HG03571 (cell line): ENCODE data around the gene HCN1.

Experiments
- ATAC-seq: cut with Tn5 transposase; IDR thresholded peaks from one replicate; pipeline ENCODE4 v1.9.1; 2021; ENCODE audit not compliant: unreplicated experiment

Gene HCN1

DNA sequence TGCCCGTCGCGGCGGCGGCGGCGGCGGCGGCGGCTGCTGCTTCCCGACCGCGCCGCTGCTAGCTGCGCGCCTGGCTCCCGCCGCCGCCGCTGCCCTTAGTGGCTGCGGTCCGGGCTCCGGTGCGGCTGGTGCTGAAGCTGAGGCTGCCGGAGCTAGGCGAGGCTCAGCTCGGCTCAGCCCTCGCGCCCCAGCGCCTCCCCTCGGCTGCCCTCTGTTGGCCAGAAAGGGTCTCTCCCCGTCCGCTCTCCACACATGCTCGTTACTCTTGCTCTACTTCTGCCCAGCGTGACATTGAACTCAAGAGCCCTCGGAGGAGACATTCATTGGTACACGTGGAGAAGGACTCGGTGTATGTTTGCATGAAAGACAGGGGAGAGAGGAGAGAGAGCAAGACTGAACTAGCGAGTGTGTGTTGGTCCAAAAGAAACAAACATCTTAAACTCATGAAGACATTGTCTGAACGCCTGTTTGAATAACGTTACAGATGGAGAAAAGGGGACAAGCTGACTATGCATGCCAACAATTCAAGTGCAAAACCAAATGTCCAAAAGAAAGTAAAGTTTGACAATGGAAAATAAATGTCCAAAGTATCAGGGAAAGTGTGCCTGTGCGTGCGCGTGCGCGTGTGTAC is at the start of gene HCN1:
HCN1 (minus strand) TSS at position 175 of the 631 bp plus-strand sequence.
- ATAC-seq, result no peak

DNA sequence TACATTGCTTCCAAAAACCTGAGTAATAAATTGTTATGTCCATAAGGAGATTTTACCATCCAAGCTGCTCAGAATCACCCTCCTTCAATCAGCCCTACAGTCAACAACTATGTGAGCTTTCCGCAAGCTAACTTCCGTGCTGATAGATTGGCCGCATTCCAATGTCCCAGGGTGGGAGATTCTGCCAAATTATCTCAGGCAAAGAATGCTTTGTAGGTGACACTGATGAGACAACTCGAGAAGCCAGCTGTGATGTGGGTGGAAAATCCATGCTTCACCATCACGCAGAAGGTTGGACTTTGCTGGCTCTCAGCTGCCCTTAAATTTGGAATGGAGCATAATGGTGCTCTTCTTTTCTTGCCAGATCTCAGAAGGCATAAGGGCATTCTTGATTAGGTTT is 44.9 kb upstream of the HCN1 start:
- no peak for ATAC-seq

DNA sequence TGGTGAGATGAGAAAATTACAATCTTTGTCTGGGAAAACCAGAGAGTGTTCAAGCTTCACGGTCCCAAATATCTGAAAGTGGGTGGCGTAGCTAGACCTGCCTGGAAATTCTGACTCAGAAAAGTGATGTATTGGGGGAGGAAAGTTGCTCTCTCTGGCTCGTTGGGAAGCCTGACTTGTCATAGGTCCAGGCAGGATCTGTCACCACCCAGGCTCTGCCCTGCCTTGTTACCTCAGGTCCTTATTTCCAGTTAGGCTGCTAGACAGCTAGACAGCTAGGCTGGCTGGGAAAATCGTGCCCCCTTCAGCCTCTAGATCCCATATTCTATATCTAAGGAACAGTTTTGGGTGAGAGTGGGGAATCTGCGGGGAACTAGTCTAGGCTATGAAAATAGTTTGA is 41.0 kb upstream of the HCN1 start:
- ATAC-seq, result no peak

DNA sequence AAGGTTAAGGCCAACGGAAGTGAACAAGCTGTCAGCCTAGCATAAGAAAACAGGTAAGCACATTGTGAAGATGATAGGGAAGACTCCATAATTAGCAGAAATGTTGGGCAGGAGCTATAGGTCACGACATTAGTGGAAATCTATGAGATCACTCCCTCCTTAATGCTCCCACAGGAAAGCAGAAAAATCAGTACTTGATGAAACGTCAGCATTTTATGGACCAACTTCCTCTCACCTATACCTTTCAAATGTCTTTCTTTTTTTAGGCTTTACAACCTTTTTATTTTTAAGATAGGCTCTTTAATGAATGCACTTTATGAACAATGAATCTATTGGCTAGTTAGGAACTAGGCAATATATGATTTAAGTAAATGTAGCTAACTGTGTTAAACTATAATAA is 29.4 kb upstream of the HCN1 start:
- no peak for ATAC-seq

DNA sequence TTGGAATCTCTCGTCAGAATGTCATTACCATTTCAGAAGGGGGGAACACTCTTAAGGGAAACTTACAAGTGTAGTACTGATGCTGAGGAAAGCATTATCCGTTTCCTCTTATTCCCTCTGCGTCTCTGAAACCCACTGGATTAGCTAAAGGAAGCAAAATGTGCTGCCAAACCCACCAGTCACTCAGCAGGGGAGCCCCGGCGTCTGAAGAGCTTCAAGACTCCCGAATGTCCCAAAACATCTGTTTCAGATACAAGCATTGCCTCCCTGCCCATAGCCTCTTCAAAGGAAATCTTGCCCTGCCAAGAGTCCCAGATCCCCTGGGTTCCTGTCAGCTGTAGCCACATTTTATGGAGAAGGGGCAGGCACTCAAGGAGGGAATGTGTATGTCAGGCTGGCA is 1.0 kb upstream of the HCN1 start:
- ATAC-seq, result no peak

DNA sequence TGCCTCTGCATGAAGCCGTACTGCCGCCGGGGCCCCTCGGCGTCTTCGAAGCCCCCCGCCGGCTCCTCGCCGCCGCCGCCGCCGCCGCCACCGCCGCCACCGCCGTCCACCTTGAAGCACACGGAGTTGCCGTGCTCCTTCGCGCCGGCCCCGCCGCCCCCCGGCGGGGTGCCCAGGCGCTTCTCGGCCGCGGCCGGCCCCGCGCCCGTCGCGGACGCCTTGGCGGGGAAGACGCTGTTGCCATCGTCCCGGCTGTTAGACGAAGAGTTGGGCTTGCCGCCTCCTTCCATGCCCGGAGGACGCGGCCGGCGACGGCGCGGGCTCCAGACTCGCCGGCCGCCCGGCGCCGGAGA is 400 bp downstream of the HCN1 start:
- no peak for ATAC-seq

DNA sequence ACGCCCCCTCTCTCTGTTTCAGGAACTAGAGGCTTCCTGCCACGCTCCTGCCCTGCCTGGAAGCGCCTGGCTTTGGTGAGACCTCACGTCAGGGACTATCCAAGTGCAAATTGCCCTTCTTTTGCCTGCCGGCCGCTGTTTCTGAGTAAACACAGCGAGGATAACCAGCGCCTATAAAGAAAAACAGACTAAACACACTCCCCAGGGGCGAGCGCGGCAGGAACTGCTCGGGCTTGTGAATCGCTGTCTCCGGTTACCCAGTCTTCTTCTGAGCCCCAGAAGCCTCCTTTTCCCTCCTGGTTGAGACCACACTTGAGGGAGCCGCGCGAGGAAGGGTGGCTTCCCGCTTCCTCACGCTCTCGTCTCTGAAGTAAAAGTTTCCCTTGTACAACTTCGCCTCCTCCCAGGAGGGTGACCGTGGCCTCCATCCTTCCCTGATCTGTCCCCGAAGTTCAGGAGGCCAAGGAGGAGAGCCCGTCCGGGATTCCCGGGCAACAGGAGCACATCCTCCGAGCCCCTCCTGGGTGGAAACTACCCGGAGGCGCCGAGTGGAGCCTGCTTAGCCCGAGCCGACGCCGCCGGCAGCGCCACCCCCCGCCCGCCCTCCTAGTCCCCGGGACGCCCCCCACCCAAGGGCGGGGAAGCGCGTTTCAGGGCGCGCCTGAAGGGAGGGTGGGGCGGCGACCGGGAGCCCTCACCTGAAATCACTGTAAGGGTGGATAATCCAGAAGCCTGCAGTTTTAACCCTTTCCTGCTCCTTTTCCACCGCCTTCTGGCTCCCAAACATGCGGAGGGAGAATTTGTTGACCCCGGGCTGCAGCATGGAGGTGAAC is 993 bp downstream of the HCN1 start:
- no peak for ATAC-seq

DNA sequence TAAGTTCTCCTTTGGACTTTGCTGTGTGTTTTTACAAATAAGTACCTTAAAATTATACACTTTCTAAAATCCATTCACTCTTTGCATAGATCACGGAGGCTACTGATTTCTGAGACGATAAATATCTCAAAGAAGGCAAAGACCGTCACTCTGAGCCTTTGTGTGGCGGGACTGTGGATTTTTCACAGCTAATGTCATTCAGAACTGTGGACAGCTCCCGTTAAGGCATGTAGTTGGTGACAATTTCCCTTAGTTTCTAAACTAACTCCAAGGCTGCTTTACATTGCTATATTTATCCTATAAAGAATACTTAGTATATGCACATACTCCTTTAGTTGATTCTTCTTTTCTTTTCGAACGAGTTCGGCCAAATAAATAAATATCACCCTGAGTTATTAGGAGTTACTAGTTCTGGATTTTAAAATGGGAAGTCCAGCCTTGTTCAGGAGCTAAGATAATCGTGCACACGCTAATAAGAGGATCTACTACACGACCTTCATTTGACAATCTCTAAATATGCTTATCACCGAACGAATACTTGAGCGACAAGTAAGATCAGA is 1.8 kb downstream of the HCN1 start:
- ATAC-seq, result no peak

DNA sequence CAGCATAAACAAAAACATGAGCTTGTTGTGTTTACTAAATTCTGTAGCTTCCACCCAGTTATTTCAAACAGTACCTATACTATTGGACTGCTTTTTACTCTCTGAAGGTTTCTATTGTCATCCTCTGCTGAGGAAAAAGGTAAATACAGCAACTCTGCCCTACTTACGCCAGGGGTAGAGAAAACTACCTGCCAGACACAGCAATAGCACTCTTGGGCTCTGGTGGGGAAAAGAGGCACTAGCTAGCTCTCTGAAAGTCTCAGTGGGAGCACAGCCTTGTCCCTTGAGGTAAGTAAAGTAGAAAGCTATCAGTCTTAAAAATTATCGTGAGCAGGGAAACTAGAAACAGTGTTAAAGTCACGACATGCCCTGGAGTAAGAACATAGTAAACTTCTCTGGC is 3.7 kb downstream of the HCN1 start:
- ATAC-seq, result no peak

DNA sequence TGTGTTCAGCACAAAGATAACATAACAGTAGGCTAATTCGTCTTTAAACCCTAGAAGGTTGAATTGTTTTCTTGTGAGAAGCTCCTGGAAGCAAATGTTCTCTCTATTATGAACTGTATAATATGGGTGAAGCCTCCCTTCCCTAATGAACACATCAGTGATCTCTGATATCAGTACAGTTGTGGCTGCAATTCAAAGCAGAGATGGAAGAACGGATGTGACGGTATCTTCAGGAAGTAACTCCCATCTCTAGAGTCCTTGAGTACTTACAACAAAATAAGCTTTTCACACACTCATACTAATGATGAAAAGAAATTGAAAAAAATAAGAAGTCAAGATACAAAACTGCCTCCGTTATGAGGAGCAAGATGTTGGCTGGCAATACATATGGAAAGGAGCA is 4.5 kb downstream of the HCN1 start:
- no peak for ATAC-seq

DNA sequence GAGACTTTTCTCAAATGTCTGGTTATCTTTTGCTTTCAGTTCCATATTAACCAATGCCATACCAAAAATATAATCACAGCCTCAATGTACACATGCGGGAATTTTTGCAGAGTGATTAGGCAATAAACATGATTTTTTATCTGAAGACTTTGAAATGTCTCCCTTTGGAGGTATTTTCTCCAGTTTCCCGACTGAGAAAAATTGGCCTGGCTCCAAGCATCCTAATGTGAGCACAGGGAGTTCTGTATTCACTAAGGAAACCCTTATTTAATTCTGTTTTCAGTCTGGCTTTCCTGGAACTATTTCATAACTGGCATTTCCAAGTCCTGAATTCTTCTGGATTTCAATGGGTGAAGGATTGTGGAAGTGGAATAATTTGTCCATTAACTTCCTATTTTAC is 8.5 kb downstream of the HCN1 start:
- no peak for ATAC-seq

DNA sequence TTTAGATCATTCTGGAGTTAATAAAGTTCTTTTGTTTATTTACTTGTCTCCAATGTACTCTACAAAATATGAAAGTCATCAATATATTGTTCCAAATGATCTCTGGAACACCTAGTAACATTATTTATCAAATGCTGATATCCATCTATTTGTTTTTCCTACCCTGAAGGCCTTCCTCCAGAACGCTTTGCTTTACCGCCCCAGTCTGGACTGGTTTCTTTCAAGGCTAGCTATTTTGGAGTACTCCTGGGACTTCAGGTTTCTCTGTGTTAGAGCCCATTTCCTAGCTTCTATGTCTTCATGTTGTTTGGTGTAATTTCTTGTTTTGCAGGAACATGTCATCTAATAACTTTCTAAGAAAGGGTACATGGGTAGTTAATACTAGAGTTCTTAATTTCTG is 9.6 kb downstream of the HCN1 start:
- no peak for ATAC-seq

DNA sequence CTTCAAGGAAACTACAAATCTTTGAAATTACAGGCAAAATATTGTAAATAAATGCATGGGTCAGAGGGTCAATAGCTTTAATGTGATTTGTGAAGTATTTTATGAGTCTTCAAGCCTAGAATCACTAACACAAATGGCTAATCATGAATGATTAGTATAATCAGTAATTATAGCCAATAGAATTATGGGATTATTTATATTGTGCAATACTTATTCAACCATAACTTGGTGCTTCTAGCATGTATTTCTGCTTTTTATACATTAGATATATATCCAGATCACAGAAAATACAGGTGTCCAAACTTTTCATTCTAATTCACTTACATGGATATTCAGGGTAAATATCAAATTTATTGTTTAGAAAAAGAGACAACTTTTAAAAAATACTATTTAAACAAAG is 12.1 kb downstream of the HCN1 start:
- no peak for ATAC-seq

DNA sequence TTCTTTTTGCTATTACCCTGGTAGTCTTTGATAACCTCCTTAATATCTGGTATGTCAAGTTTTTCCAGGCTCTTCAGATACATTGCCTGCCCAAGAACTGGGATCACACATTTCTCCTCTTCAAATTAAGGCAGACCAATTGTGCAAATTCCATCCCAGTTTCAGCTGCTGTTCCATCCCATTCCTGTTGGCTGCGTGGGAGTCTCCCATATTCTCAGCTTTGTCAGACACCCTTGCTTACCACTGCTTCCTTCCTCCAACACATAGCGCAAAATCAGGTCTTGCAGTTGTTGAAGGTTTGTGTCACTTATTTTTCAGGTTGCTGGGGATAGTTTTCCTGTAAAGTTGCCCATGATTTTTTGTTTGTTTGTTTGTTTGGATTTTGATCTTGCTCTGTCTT is 15.2 kb downstream of the HCN1 start:
- ATAC-seq, result no peak

DNA sequence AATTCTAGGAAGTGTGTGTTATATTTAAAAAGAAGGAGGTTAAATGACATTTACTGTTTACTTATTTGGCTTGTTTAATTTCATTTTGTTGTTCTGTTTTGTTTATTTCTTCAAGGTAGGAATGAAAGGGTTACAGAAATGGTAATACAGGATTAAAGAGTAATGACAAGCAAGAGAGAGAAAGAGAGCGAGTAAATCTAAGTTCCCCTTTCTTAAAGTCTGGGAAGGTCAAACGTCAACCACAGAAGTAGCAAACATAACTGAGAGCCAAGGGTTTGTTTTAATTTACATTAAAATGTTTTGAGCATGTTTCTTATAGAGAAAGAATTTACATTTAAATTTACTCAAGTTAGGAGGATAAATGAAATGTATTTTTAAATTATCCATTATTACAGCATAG is 18.7 kb downstream of the HCN1 start:
- ATAC-seq, result no peak

DNA sequence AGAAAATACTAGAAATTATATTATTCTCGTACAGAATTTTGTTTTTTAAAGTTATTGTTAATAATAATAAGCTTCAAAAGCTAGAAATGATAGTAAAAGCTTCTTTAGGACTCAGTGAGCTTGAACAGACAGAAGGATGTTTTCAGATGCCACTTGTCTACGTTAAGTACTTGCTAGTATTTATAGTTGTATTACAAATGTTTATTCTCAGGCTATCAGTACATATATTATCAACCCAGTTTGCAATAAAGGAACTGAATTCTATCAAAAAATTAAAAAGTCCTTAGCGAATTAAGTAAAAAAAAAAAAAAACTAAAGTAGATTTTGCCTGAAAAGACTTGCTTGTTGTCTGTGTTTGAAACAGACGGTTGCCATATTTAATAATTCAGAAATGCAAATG is 23.9 kb downstream of the HCN1 start:
- ATAC-seq, result no peak

DNA sequence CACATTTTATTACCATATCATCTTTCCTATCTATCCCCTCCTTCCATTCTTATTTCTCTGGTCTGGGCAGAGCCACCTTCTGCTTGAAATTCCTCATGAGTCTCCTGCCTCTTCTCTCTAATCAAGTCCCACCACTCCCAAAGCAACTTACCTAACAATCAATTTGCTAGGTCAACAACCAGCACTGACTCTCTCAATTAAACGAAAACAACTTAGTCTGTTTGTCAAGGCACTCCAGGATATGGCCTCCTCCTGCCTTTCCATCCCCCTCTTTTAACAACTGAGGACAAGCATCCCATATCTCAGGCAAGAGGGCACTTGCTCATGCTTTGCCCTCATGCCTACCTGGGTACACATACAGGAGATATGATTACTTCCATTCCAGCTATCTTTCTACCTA is 47.4 kb downstream of the HCN1 start:
- ATAC-seq, result no peak

DNA sequence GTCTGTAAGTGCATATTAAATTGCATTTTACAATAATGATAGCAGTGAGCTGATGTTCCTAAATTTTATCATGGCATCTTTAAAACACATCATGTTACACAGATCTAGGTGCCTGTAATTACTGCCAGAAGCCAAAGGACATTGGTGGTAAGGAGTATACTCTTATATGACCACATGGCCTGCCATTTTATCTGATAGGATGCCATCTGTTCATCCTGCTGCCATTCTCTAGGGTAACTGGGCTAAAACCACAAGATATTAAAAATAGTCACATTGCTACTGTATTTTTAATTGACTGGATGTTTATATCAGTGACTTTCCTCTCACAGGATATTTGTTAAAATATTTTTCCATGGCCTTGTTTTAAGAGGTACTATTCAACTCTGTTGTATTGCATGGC is 53.1 kb downstream of the HCN1 start:
- no peak for ATAC-seq

DNA sequence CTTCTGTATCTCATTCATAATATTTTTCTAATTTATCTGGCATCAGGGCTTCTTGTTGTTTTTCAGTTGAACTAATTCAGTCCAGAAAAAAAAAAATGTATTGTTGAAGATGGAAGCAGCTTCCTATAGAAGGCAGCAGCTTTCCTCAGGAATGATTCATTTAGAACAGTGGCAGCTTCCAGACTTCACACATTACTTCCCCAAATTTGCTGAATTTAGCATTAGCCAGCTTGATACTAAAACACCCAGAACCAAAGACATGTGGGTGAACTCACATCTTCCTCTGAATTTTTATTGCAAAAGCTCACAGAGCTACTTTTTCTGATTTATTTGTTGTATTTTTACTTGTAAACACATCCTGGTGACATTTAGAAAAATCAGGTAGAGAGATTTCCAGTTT is 53.8 kb downstream of the HCN1 start:
- no peak for ATAC-seq

DNA sequence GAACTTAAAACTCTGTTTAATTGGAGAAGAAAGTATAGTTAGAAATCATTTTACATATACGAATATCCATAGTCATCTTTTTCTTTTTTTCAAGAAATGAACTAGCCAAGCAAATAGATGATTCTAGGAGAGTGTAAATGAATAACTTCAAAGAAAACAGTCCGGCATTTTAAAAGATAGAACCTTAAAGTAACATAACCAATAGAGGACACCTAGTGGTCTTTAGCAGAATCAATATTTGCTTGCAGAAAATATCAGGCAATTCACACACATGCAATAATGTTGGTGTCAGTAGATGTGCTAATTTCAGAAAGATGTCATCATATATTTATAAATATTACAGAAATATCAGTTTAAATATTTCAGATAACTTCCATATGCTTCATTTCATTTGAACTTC is 57.1 kb downstream of the HCN1 start:
- no peak for ATAC-seq

DNA sequence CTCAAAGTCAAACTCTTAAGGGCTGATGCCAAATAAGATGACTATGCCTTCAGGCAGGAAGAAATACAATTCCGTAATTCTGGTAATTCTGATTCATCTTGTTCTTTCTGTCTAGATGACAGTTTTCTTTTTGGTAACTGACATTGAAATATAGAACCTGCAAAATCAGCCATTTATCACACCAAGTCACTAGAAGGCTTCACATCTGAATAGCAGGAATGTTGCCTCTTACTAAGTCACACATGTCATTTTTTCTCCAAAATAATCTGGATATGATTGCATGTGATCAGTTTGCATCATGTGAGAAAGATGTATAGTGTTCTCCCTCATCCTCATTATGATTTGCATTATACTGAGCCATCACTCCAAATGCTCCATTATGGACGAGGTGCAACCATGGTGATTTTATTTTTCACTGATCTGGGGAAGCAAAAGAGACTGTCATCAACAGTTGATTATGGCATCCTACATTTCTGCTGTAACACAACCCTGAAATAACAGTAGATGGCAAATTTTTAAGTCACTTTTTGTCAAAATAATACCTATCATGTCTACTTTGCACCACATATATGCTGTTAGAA is 69.0 kb downstream of the HCN1 start:
- ATAC-seq, result no peak

DNA sequence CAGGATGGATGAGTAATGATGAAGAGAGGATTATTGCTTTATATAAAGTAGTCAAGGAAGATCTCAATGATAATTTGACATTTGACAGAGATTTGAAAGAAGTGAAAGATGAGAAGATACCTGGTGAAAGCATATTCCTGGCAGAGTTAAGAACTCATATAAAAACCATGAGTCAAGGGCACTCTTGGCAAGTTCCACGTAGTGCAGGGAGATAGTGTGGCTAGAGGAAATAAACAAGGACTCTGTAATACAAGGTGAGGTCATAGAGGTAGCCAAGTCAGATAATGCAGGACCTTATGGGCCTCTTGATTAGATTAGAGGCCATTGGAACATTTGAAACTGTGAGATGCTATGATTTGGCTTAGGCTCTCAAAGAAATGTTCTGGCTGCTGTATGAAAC is 72.3 kb downstream of the HCN1 start:
- no peak for ATAC-seq
